D721Med (cell line): ENCODE data around the gene BCL7A.

ENCODE experiments used
- DNase-seq: peaks from one replicate; pipeline ENCODE4 v3.0.0; 2011; ENCODE audit warnings: low spot score; ENCODE audit not compliant: insufficient read length
- FAIRE-seq: peaks from 2 replicates; lab custom pipeline; 2011; peaks lifted over from hg19 to GRCh38; lab: Jason Lieb, UNC
- CTCF ChIP-seq: IDR thresholded peaks from 2 replicates; pipeline ENCODE4 v1.5.1; 2012; ENCODE audit warnings: mild to moderate bottlenecking, control low read depth; ENCODE audit not compliant: insufficient read depth; ENCODE audit errors: missing control alignments

The BCL7A gene

GRCh38 chr12:122087431-122088178 lies 65.9 kb downstream of the BCL7A start:
- DNase-seq (no peak), FAIRE-seq (no peak)
- no peak for TF ChIP-seq CTCF

- no peak for FAIRE-seq
- DNase-seq: no peak
- no peak for TF ChIP-seq CTCF
These were observed 66.6 kb downstream of the BCL7A start for GRCh38 chr12:122088179-122088810.

GRCh38 chr12:122089077-122089476 lies 67.4 kb downstream of the BCL7A start:
- no peak for DNase-seq
- FAIRE-seq: no peak
- TF ChIP-seq CTCF: no peak

GRCh38 chr12:122090759-122091515 lies 69.3 kb downstream of the BCL7A start:
- TF ChIP-seq CTCF: no peak
- FAIRE-seq (no peak), DNase-seq (no peak)

GRCh38 chr12:122093098-122093883 lies 71.6 kb downstream of the BCL7A start:
- no peak for TF ChIP-seq CTCF
- FAIRE-seq (no peak), DNase-seq (no peak)

GRCh38 chr12:122094137-122094734 lies 72.6 kb downstream of the BCL7A start:
- DNase-seq (no peak), FAIRE-seq (no peak)
- no peak for TF ChIP-seq CTCF
